GM12878 (cell line): Measurements from ENCODE around the gene WDR17. TPM values are rescaled to one million over a fixed set of nuclear protein-coding genes. Genes with fewer than 3 reads are reported as not detected.

ENCODE experiments used
- ATAC-seq: fragments of 200-7000 bp; cut with Tn5 transposase; 3 replicates; pipeline ENCODE4 v1.9.1; 2020; ENCODE audit warnings: mild to moderate bottlenecking, moderate library complexity
- BruUV-seq: library from RNA; stranded (reverse); fragments of 400-500 nt; replicated peaks from 2 replicates; lab custom pipeline; 2021; lab: Mats Ljungman, UMichigan
- CTCF ChIA-PET: fragments of 300-600 bp; sonication (Branson Sonifier 250); formaldehyde crosslinking; extraction: SDS; loops from one replicate; lab custom pipeline; 2021; ENCODE audit warnings: inconsistent platforms; lab: Yijun Ruan, JAX
- POLR2A ChIA-PET: fragments of 350-600 bp; formaldehyde crosslinking; extraction: SDS; loops from one replicate; lab custom pipeline; 2021; ENCODE audit warnings: inconsistent platforms; lab: Charles Lee
- RAD21 ChIA-PET: fragments of 300-600 bp; sonication (Branson Sonifier 250); formaldehyde crosslinking; loops from one replicate; lab custom pipeline; 2023; ENCODE audit warnings: antibody characterized with exemption; ENCODE audit not compliant: unreplicated experiment; lab: Charles Lee
- SMC1A ChIA-PET: fragments of 300-600 bp; sonication (Branson Sonifier 250); formaldehyde crosslinking; loops from one replicate; lab custom pipeline; 2023; ENCODE audit not compliant: unreplicated experiment, uncharacterized antibody; lab: Charles Lee
- DNase-seq: peaks from one replicate; pipeline ENCODE4 v3.0.0-alpha.2; 2011; ENCODE audit warnings: low read depth, low spot score
- FAIRE-seq: peaks from 3 replicates; lab custom pipeline; 2011; peaks lifted over from hg19 to GRCh38; lab: Jason Lieb, UNC
- H2AFZ ChIP-seq: 2 replicates; pipeline ENCODE4 v1.6.0; 2011; ENCODE audit warnings: low read depth, low read length, control low read depth; ENCODE audit not compliant: control insufficient read depth
- H3K27ac ChIP-seq: 2 replicates; pipeline ENCODE4 v1.5.1; 2011; ENCODE audit warnings: control low read depth; ENCODE audit not compliant: control insufficient read depth, insufficient read depth
- H3K27me3 ChIP-seq, 2 experiments: replicated peaks in 1 of 2; 2 replicates each; pipeline versions ENCODE4 v1.6.0 to v1.6.1; 2011; ENCODE audit warnings: low read length in 1 of 2; ENCODE audit not compliant: control insufficient read depth in 2 of 2, insufficient read depth in 2 of 2
- H3K36me3 ChIP-seq, 2 experiments: 2 replicates each; pipeline ENCODE4 v1.5.1; 2011; ENCODE audit warnings: low read length in 1 of 2; ENCODE audit not compliant: control insufficient read depth in 2 of 2, insufficient read depth in 2 of 2
- H3K4me1 ChIP-seq: 2 replicates; pipeline ENCODE4 v1.6.1; 2011; ENCODE audit warnings: mild to moderate bottlenecking, low read length, moderate library complexity, mixed read lengths; ENCODE audit not compliant: control insufficient read depth, insufficient read depth
- H3K4me2 ChIP-seq: 2 replicates; pipeline ENCODE4 v1.6.0; 2011; ENCODE audit warnings: control low read depth; ENCODE audit not compliant: control insufficient read depth, insufficient read depth
- H3K4me3 ChIP-seq: fragments of 200-600 bp; sonication (generic); 2 replicates; pipeline ENCODE4 v1.5.1; 2016
- H3K79me2 ChIP-seq: 2 replicates; pipeline ENCODE4 v1.6.0; 2011; ENCODE audit warnings: low read length; ENCODE audit not compliant: control insufficient read depth, insufficient read depth
- H3K9ac ChIP-seq: 2 replicates; pipeline ENCODE4 v1.8.0; 2011; ENCODE audit warnings: low read length, control low read depth, mixed read lengths; ENCODE audit not compliant: control insufficient read depth, insufficient read depth
- H3K9me3 ChIP-seq: replicated peaks from 3 replicates; pipeline ENCODE4 v1.5.1; 2011; ENCODE audit warnings: mild to moderate bottlenecking, low read length; ENCODE audit not compliant: control insufficient read depth, insufficient read depth
- H4K20me1 ChIP-seq: 2 replicates; pipeline ENCODE4 v1.6.0; 2011; ENCODE audit not compliant: control insufficient read depth, insufficient read depth
- CHD4 ChIP-seq: fragments of 200-600 bp; sonication (generic); IDR thresholded peaks from 2 replicates; pipeline ENCODE4 v1.6.1; 2016; ENCODE audit warnings: mild to moderate bottlenecking
- E2F4 ChIP-seq: IDR thresholded peaks from 2 replicates; pipeline ENCODE4 v1.6.1; 2012; ENCODE audit warnings: low read depth, low read length, improper control_type of control experiment
- EGR1 ChIP-seq, 2 experiments: IDR thresholded peaks; 1 replicate in 1 of 2; 2 replicates in 1 of 2; pipeline ENCODE4 v1.6.1; 2011 to 2012; ENCODE audit warnings: low read depth in 2 of 2, low read length in 2 of 2, borderline replicate concordance in 1 of 2, mild to moderate bottlenecking in 1 of 2, moderate library complexity in 1 of 2
- IKZF2 ChIP-seq, 2 experiments: fragments of 450-650 bp; IDR thresholded peaks; 2 replicates each; pipeline ENCODE4 v1.6.1; 2017; ENCODE audit warnings: mild to moderate bottlenecking in 2 of 2, moderate library complexity in 2 of 2
- IRF5 ChIP-seq: fragments of 450-650 bp; IDR thresholded peaks from 2 replicates; pipeline ENCODE4 v1.6.1; 2017; ENCODE audit warnings: borderline replicate concordance
- PML ChIP-seq: IDR thresholded peaks from 2 replicates; pipeline ENCODE4 v1.6.1; 2012; ENCODE audit warnings: low read length, inconsistent platforms
- POLR2AphosphoS5 ChIP-seq: IDR thresholded peaks from 2 replicates; pipeline ENCODE4 v1.6.1; 2011; ENCODE audit warnings: mild to moderate bottlenecking, low read length, inconsistent platforms
- RB1 ChIP-seq: fragments of 450-650 bp; formaldehyde crosslinking; IDR thresholded peaks from 2 replicates; pipeline ENCODE4 v1.6.1; 2017; ENCODE audit warnings: mild to moderate bottlenecking, borderline replicate concordance
- RCOR1 ChIP-seq: conservative IDR thresholded peaks from 2 replicates; pipeline ENCODE4 v1.6.1; 2012; ENCODE audit warnings: low read depth, low read length, improper control_type of control experiment
- WGBS: methylation state at CpG from one replicate; pipeline ENCODE4 v1.1.6; 2016; ENCODE audit warnings: low lambda C conversion rate; ENCODE audit not compliant: insufficient replicate concordance, insufficient coverage; ENCODE audit errors: missing lambda C conversion rate; 5-methylcytosine and 5-hydroxymethylcytosine counted together
- in situ Hi-C: fragments of 300-500 bp; cut with MboI; formaldehyde crosslinking; loops from 9 replicates; pipeline ENCODE4 v1.14.3; 2018; ENCODE audit warnings: mixed read lengths
- intact Hi-C: fragments of 100-400 bp; cut with micrococcal nuclease; formaldehyde crosslinking; loops from one replicate; pipeline ENCODE4 v1.14.2; 2022; ENCODE audit not compliant: unreplicated experiment
- polyA plus RNA-seq, 11 experiments: library from polyadenylated mRNA; depleted of rRNA in 4 of 11; unstranded in 6 of 11; stranded (reverse) in 5 of 11; fragments of >200 nt; fragmentation: Nextera tagmentation in 4 of 11; fragmentation: Illumina TruSeq in 1 of 11; extraction: Ambion mirVana in 4 of 11; extraction: Trizol in 1 of 11; gene quantifications; 1 replicate in 1 of 11; 2 replicates in 10 of 11; pipeline versions ENCODE4 v1.2.1 to v1.2.3, GENCODE V29; 2011 to 2016; ENCODE audit warnings: inconsistent platforms in 2 of 11, missing spikeins in 2 of 11, low read depth in 1 of 11
- total RNA-seq, 4 experiments: library from RNA; depleted of rRNA in 3 of 4; stranded (reverse); fragments of >200 nt in 3 of 4; fragmentation: Illumina TruSeq in 1 of 4; extraction: Trizol in 1 of 4; gene quantifications; 2 replicates each; pipeline versions ENCODE4 v1.2.1 to v1.2.3, GENCODE V29; 2013 to 2021
- TF ChIP-seq, protein P1 (sequence below): IDR thresholded peaks from 2 replicates; pipeline ENCODE4 v1.6.1; 2012; ENCODE audit warnings: mild to moderate bottlenecking, low read depth, low read length

The WDR17 gene
- total and polyA plus RNA-seq, 10 of the 15 experiments (the other 5 are each of a cell fraction or from before 2014, with no cell fraction given): 0.43 to 3.8 (median 2.8) TPM

DNA sequence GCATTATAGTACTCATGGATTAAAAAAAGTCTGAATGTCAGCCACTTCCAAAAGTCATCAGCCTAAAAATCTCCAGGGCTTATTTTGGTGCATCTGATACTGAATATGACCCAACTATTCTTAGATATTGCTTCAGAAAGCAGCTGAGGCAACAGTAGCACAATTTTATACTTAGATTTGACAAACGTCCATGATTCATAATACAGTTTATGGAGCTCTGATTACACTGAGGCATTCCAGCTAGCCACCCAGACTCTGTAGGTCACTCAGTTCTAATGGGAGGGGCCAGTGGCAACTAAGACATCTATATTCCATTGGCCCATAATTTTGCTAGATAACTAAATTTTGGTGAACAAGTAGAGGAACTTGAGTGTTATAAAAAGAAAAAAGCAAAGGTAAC is 119.4 kb downstream of the WDR17 start:
- CTCF ChIA-PET: no interaction called here

DNA sequence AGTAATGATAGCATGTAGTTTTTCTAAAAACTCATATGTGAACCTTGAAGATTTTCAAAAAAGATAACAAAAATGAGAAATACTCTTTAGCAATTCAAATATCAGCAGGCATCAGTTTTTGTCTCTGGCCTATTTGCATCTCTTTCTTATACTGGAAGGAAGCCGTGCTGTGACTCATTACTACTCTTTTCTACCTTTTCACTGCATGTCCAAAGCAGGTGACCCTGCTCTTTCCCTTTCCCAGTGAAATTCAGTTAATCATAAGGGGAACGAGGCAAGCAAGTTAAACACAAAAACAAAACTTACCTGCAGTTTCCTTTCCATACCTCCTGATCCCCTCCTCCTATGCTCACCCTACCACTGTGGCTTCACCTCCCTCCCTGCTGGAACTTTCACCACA is 120.4 kb downstream of the WDR17 start:
- H3K27me3 ChIP-seq: no peaks in the 10 kb centered on the region

More for the DNA sequence above, 119.4 kb downstream of the WDR17 start:
- RAD21 ChIA-PET: no interaction called here
- ATAC-seq (no peak), DNase-seq (no peak), FAIRE-seq (no peak)
- no peak overlapping the region for H3K4me3 ChIP-seq
- no peaks in the 10 kb centered on the region for H4K20me1 ChIP-seq
- H3K4me2 ChIP-seq: no peak overlapping the region
- no peak overlapping the region for H3K9ac ChIP-seq
- H3K9me3 ChIP-seq: no peaks in the 10 kb centered on the region
- H3K27ac ChIP-seq: no peak overlapping the region
- H3K36me3 ChIP-seq: no peaks in the 10 kb centered on the region
- intact Hi-C loops: no loop called here
- H3K79me2 ChIP-seq: no peaks in the 10 kb centered on the region
- no peak overlapping the region for H2AFZ ChIP-seq
- SMC1A ChIA-PET: interaction anchor here (0.6 kb wide), 1 partner anchor 557 kb away, joined by 3 read pairs; no protein-coding TSS in a partner anchor
- TF ChIP-seq EGR1 (IDR thresholded peaks at IDR 0.05; ENCODE audit: borderline replicate concordance in 1 of 2, low read depth in 2 of 2, low read length in 2 of 2) (no peak), IKZF2 (IDR thresholded peaks at IDR 0.05) (no peak)
- H3K27me3 ChIP-seq: no peaks in the 10 kb centered on the region
- POLR2A ChIA-PET: no interaction called here
- 0% methylated on average over 1 of the region's 1 CpG for WGBS
- no TSS peak for BruUV-seq
- in situ Hi-C loops: no loop called here
- H3K4me1 ChIP-seq: no peaks in the 10 kb centered on the region

More for the DNA sequence above, 120.4 kb downstream of the WDR17 start:
- ATAC-seq: no peak
- no peak overlapping the region for H3K4me2 ChIP-seq
- TF ChIP-seq POLR2AphosphoS5: no peak
- no peak for TF ChIP-seq RB1
- TF ChIP-seq IRF5: no peak
- TF ChIP-seq, protein P1, sequence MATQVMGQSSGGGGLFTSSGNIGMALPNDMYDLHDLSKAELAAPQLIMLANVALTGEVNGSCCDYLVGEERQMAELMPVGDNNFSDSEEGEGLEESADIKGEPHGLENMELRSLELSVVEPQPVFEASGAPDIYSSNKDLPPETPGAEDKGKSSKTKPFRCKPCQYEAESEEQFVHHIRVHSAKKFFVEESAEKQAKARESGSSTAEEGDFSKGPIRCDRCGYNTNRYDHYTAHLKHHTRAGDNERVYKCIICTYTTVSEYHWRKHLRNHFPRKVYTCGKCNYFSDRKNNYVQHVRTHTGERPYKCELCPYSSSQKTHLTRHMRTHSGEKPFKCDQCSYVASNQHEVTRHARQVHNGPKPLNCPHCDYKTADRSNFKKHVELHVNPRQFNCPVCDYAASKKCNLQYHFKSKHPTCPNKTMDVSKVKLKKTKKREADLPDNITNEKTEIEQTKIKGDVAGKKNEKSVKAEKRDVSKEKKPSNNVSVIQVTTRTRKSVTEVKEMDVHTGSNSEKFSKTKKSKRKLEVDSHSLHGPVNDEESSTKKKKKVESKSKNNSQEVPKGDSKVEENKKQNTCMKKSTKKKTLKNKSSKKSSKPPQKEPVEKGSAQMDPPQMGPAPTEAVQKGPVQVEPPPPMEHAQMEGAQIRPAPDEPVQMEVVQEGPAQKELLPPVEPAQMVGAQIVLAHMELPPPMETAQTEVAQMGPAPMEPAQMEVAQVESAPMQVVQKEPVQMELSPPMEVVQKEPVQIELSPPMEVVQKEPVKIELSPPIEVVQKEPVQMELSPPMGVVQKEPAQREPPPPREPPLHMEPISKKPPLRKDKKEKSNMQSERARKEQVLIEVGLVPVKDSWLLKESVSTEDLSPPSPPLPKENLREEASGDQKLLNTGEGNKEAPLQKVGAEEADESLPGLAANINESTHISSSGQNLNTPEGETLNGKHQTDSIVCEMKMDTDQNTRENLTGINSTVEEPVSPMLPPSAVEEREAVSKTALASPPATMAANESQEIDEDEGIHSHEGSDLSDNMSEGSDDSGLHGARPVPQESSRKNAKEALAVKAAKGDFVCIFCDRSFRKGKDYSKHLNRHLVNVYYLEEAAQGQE: no peak
- no peak for TF ChIP-seq E2F4
- TF ChIP-seq PML: no peak
- no peak for TF ChIP-seq CHD4
- no peak for TF ChIP-seq RCOR1
- TF ChIP-seq, all 136 proteins: peak for 0
- no peak overlapping the region for H2AFZ ChIP-seq
- H3K9me3 ChIP-seq: no peaks in the 10 kb centered on the region
- ChIA-PET CTCF (no interaction called here), SMC1A (no interaction called here), POLR2A (no interaction called here), RAD21 (no interaction called here)
- intact Hi-C loops: no loop called here
- no peaks in the 10 kb centered on the region for H4K20me1 ChIP-seq
- BruUV-seq: no TSS peak
- no peak overlapping the region for H3K4me3 ChIP-seq
- FAIRE-seq (no peak), DNase-seq (no peak)
- no peaks in the 10 kb centered on the region for H3K79me2 ChIP-seq
- H3K4me1 ChIP-seq: no peaks in the 10 kb centered on the region
- no peak overlapping the region for H3K27ac ChIP-seq
- in situ Hi-C loops: no loop called here
- no peak overlapping the region for H3K9ac ChIP-seq
- WGBS: 4% methylated on average over 2 of the region's 2 CpGs
- no peaks in the 10 kb centered on the region for H3K36me3 ChIP-seq
